GM12801 (cell line): Measurements from ENCODE around the gene AP5Z1.

Experiments used
- CTCF ChIP-seq: IDR thresholded peaks from one replicate; pipeline ENCODE4 v1.5.1; 2011; ENCODE audit warnings: control low read depth; ENCODE audit not compliant: insufficient read length; ENCODE audit errors: extremely low read depth

Gene AP5Z1

GRCh38 chr7:4742051-4742573 lies 33.3 kb upstream of the AP5Z1 start:
- TF ChIP-seq CTCF, result no peak

GRCh38 chr7:4742852-4743251 lies 32.6 kb upstream of the AP5Z1 start:
- TF ChIP-seq CTCF, result no peak

- no peak for TF ChIP-seq CTCF
These were observed 30.8 kb upstream of the AP5Z1 start for GRCh38 chr7:4744391-4745264.

GRCh38 chr7:4745265-4745919 lies 30.0 kb upstream of the AP5Z1 start:
- TF ChIP-seq CTCF, result no peak

- TF ChIP-seq CTCF, result no peak
These were observed 29.2 kb upstream of the AP5Z1 start for GRCh38 chr7:4745971-4746919.

- TF ChIP-seq CTCF, result no peak
These were observed 28.4 kb upstream of the AP5Z1 start for GRCh38 chr7:4747013-4747412.

GRCh38 chr7:4747746-4748145 lies 27.7 kb upstream of the AP5Z1 start:
- no peak for TF ChIP-seq CTCF
